Stimulated activated CD8-positive, alpha-beta memory T cell treated with anti-CD3 and anti-CD28 coated beads, Interleukin-7, amount 100 ng/mL, for 48 hours (primary cell): ENCODE results near the gene HCN3.
"Not testable (repeated sequence)": the region's sequence is repeated elsewhere in the genome, so short reads cannot be mapped to it uniquely, and the experiment has no call there.

Experiments used
- DNase-seq, 2 donors: peaks; one replicate each; pipeline ENCODE4 v3.0.0-alpha.2; 2020; ENCODE audit warnings: low read depth in 1 of 2; ENCODE audit errors: extremely low read depth in 1 of 2

HCN3 gene

DNA sequence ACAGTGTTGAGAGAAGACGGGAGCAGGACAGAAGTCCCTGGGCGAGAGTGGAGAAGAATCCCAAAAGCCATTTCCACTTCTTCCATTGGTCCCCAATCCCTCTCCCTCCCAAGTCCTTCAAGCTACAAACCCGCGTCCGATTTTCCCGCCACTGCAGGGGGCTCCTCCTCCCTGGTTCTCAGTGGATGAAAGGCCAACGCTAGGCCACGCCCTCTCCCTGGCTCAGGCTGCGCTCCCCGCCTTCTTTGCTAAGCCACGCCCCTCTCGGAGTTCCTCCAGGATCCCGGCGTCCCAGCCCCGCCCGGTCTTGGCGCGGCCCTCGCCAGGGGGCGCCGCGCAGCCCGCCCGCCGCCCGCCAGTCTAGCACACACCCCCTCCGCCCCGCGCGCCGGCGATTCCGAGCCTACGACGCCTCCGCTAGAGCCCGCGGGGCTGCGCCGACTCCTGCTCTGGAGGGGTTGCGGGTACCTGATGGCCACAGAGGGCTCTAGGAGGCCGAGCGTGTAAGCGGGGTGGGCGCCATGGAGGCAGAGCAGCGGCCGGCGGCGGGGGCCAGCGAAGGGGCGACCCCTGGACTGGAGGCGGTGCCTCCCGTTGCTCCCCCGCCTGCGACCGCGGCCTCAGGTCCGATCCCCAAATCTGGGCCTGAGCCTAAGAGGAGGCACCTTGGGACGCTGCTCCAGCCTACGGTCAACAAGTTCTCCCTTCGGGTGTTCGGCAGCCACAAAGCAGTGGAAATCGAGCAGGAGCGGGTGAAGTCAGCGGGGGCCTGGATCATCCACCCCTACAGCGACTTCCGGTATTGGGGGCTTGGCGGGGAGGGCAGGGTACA is at the start of gene HCN3:
TSS of gene HCN3 (plus strand) at position 394 of the 832 bp plus-strand sequence. CDS start at position 522, 128 bp downstream.
- peak; percentile 86 to 95 for DNase-seq

DNA sequence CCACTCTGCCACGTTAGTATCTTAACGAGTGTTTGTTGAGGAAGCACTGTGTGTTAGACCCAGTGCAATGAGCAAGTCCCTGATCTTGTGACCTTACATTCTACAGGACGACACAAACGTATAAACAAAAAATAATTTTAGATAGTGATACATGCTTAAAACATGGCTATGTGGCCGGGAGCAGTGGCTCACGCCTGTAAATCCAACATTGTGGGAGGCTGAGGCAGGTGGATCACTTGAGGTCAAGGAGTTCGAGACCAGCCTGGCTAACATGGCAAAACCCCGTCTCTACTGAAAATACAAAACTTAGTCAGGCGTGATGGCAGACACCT is 49.2 kb upstream of the HCN3 start:
- no peak for DNase-seq

GRCh38 chr1:155231302-155231701 is 46.0 kb upstream of the HCN3 start:
- not testable (repeated sequence) for DNase-seq

DNA sequence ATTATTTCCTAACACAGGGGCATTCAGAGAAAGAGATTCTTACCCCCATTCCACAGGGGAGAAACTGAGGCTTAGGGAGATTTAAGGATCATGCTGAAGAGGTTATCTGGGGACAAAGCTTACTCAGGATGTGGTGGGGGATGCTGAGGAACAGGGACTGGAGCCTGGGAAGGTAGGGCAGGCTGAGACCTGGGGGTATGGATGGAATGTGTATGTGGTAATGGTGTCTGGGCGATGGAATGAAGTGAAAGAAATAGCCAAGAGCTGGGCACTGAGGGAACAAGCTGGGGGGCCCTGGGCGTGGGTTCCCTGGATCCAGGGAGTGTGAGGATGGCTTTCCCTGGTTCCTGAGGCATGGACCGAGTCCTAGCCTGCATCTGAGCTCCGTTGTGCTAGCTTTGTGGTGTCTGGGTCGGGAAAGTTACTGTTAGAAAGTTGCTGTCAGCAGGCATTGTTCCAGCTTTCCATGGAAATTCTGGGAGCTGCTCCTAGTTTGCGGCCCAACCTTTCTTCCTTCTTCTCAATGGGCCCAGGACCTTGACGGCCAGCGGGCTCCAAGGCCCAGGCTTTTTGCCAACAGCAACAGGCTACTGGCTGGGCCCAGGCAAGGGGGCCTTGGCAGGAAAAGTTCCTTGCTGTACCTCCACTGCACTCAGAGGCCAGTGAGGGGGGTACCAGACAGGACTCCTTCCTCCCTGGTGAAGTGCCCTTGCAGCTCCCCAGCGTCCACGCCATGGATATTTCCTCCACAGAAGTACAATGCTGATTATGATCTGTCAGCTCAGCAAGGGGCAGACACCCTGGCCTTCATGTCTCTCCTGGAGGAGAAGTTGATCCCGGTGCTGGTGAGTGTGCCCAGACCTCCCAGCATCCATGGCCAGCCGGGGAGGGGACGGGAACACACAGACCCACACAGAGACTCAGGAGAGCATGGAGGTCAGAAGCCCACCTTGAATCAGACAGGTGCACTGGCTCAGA is 45.0 kb upstream of the HCN3 start:
- not testable (repeated sequence) for DNase-seq

GRCh38 chr1:155233502-155233901 is 43.8 kb upstream of the HCN3 start:
- DNase-seq = not testable (repeated sequence)

DNA sequence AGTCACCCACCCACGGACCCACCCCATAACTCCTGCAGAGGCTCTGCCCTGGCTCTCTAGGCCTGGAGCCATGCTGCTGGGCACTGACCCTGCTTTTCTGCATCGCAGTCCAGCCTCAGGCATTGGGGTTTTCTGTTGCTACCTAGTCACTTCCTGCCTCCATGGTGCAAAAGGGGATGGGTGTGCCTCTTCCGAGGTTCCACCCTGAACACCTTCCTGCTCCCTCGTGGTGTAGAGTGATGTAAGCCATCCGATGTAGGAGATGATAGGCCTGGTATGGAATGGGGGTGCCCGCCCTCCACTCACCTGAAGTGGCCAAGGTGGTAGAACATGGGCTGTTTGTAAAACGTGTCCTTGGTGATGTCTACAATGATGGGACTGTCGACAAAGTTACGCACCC is 41.9 kb upstream of the HCN3 start:
- not testable (repeated sequence) for DNase-seq

DNA sequence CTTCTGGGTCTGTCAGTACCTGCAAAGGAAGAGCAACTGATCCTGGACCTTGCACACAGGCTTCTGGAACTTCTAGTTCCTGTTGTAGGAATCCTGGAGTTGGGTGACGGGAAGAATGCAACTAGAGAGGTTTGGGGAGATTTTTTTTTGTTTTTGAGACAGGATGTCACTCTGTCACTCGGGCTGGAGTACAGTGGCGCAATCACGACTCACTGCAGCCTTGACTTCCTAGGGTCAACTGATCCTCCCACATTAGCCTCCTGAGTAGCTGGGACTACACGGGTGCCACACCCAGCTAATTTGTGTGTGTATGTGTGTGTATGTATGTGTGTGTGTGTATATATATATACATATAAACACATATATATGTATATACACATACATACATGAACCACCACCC is 40.8 kb upstream of the HCN3 start:
- no peak for DNase-seq

DNA sequence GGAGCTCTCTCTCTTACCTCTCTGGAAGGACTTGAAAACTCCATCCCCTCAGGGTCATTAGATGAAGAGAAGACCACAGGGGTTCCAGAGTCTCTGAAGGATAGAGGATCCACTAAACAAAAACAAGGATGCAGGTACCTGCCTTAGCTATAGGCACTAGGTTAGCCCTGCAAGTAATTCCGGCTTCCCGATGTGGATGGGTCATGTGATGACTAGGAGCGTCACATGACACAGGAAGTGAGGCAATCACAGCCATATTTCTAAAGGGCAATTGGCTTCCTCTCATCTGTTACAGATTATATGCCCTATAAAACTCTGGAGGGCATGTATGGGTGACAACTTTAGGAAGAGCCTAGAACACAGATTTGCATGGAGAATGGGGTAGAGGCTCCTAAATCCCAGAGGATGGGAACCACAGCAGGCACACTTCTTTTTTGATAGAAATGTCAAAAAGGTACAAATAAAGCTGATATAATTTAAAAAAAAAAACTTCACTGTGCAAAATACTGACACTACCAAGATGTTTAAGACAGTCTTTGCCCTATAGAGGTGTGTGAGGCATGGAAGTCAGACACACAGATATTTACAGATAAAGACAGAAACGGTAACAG is 36.1 kb upstream of the HCN3 start:
- DNase-seq = peak in 1 of 2 donors; percentile 51

DNA sequence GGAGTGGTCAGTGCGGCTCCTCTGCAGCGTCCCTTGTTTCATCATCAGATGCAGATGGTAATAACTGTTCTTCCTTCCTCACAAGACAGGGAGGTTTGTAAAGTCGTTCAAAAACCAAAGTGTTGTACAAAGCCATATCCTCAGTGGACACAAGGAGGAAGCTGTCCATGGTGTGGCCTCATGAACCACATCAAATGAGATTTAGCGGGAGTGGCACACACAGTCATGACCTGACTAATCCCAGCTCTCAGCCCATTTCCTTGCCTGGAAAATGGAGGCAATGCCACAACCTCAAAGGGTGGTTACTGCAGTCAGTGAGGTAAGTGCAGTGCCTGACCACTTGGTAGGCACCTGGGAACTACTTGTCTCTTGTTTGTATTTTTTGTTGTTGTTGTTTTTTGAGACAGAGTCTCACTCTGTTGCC is 35.4 kb upstream of the HCN3 start:
- DNase-seq = no peak

GRCh38 chr1:155242805-155243358 is 34.4 kb upstream of the HCN3 start:
- DNase-seq = no peak

DNA sequence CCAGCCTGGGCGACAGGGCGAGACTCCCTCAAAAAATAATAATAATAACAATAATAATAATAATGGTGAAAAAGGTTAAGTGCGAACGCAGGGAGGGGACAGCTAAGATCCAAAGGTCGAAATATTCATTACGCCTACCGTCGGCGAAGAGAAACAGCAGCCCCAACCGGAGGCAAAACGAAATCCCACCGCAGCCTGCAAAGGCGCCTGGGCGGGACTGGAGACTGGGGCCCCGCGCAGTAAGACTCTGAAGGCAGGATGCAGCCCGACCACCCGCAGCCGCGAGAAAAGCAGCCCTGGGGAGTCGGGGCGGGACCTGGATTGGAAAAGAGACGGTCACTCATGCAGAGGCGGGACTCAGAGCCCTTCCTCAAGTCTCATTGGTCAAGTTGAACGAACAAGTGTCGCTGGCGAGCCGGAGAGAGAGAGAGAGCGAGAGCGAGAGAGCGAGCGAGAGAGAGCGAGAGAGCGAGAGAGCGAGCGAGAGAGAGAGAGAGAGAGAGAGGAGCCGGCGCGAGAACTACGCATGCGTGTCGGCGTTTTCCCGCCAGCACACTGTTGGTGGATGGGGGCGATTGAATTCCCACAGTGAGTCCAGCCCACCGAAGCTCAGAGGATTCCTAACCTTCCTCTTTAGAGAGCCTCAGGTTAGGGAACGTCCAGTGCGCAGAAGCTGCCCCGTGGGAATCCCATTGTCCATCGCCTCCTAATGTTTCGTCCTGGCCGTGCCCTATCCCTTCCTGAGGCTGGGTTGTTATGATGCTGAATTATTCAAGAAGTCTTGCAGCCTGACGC is 32.7 kb upstream of the HCN3 start:
- DNase-seq = peak; percentile 96 to 99

GRCh38 chr1:155245163-155245524 is 32.1 kb upstream of the HCN3 start:
- no peak for DNase-seq

- not testable (repeated sequence) for DNase-seq
These were observed 30.5 kb upstream of the HCN3 start for GRCh38 chr1:155246796-155247195.

GRCh38 chr1:155247667-155248553 is 29.4 kb upstream of the HCN3 start:
- DNase-seq = no peak

GRCh38 chr1:155250246-155250632 is 27.0 kb upstream of the HCN3 start:
- DNase-seq = no peak

DNA sequence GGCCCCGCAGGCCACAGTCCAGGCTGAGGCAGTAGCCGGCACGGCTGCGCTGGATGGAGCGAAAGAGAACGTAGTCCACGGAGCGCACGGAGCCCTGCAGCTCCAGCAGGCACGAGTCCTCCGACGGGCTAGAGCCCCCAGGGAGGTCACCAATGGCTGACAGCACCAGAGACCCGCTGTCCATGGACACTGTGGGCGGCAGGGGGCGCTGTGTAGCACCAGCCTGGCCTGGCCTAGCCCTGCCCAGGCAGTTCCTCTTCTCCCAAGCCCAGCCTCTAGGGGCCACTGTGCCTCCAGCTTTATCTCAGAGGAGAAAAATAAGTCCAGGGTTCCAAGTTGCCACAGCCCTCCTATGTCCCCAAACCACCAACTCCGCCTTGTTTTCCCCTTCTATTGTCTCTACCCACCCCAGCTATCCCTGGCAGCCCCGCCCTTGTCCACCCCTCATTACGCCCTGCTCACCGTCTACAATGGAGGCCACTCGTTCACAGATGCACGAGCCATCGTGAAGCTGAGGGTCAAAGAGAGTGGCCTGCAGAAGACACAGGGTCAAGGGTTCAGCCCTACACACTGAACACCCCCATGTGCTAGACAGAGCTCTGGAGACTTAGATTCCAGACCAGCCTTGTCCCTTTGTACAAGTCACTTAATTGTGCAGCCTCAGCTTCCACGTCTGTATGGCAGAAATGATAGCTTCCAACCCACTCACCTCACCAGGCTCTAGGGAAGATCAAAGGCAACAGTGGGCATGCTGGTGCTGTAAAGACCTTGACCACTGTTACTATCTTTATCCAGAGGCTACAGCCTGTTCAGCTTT is 26.4 kb upstream of the HCN3 start:
- peak; percentile 88 to 91 for DNase-seq

DNA sequence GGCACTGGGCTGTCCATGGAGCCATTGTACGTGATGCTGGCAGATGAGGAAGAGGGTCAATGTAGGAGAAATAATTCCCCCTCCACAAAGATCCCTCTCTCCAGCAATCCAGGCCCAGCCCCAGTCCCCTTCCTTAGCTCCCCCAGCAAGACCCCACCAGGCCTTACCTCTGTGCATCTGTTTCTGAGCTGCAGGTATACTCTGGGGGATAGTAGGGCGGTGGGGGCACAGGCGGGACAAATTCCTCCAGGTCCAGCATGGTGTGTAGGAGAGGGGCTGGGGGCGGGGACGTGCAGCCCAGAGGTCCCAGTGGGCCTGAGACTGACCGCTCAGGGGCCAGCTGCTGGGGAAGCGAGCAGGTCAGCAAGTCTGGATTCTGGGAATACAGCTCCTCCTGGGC is 25.7 kb upstream of the HCN3 start:
- DNase-seq = no peak

- DNase-seq = no peak
These were observed 24.1 kb upstream of the HCN3 start for GRCh38 chr1:155253208-155253607.
